K562 (cell line): ENCODE results near the gene ALK.

Experiments used
- ARNT ChIP-seq, 2 experiments: fragments of 450-650 bp; IDR thresholded peaks; 2 replicates each; pipeline ENCODE4 v1.6.1; 2016; ENCODE audit warnings: mild to moderate bottlenecking in 1 of 2
- ATF7 ChIP-seq: fragments of 450-650 bp; IDR thresholded peaks from 2 replicates; pipeline ENCODE4 v1.7.1; 2014; ENCODE audit warnings: mild to moderate bottlenecking, moderate library complexity
- POLR2A ChIP-seq: fragments of 450-650 bp; conservative IDR thresholded peaks from 2 replicates; pipeline ENCODE4 v1.6.1; 2016
- TF ChIP-seq, protein P1 (sequence below): sonication (generic); formaldehyde crosslinking; IDR thresholded peaks from 2 replicates; pipeline ENCODE4 v1.8.1; 2023; ENCODE audit warnings: mild to moderate bottlenecking, missing genetic modification reagents

GRCh38 chr2:29238497-29238896 is 682.9 kb downstream of the ALK start:
- TF ChIP-seq ATF7 (no peak), POLR2A (no peak), ARNT (IDR thresholded peaks at IDR 0.05) (no peak)
- TF ChIP-seq, protein P1, sequence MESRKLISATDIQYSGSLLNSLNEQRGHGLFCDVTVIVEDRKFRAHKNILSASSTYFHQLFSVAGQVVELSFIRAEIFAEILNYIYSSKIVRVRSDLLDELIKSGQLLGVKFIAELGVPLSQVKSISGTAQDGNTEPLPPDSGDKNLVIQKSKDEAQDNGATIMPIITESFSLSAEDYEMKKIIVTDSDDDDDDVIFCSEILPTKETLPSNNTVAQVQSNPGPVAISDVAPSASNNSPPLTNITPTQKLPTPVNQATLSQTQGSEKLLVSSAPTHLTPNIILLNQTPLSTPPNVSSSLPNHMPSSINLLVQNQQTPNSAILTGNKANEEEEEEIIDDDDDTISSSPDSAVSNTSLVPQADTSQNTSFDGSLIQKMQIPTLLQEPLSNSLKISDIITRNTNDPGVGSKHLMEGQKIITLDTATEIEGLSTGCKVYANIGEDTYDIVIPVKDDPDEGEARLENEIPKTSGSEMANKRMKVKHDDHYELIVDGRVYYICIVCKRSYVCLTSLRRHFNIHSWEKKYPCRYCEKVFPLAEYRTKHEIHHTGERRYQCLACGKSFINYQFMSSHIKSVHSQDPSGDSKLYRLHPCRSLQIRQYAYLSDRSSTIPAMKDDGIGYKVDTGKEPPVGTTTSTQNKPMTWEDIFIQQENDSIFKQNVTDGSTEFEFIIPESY (CRISPR knock-in tag) = no peak
